Uterus (tissue), 4 donors: ENCODE data around the gene TFAP2B. TPM values are rescaled to one million over a fixed set of nuclear protein-coding genes. Genes with fewer than 3 reads are reported as not detected.

Source experiments
- DNase-seq, 2 donors: peaks; one replicate each; pipeline ENCODE4 v3.0.0-alpha.2; 2019 to 2020
- H3K27ac ChIP-seq, 2 donors: fragments of 200-600 bp; sonication (generic); 1 replicate in 1 of 2; 2 replicates in 1 of 2; pipeline ENCODE4 v1.5.1; 2016 to 2018
- H3K27me3 ChIP-seq, 2 donors: fragments of 200-600 bp; sonication (generic); one replicate each; pipeline ENCODE4 v1.5.1; 2018 to 2019; ENCODE audit warnings: control low read depth in 1 of 2
- H3K36me3 ChIP-seq, 2 donors: fragments of 200-600 bp; sonication (generic); one replicate each; pipeline ENCODE4 v1.5.1; 2019; ENCODE audit warnings: control low read depth in 1 of 2
- H3K4me1 ChIP-seq, 2 donors: fragments of 200-600 bp; sonication (generic); one replicate each; pipeline ENCODE4 v1.5.1; 2018 to 2019; ENCODE audit warnings: control low read depth in 1 of 2
- H3K4me3 ChIP-seq, 2 donors: fragments of 200-600 bp; sonication (generic); 1 replicate in 1 of 2; 2 replicates in 1 of 2; pipeline ENCODE4 v1.5.1; 2018 to 2019; ENCODE audit warnings: mild to moderate bottlenecking in 1 of 2
- H3K9me3 ChIP-seq, 2 donors: fragments of 200-600 bp; sonication (generic); one replicate each; pipeline ENCODE4 v1.5.1; 2019; ENCODE audit warnings: control low read depth in 1 of 2
- CTCF ChIP-seq, 4 experiments: fragments of 200-600 bp in 2 of 4; fragments of 450-650 bp in 2 of 4; sonication (generic) in 2 of 4; IDR thresholded peaks; one replicate each; pipeline ENCODE4 v1.5.1; 2016 to 2019; ENCODE audit warnings: antibody characterized with exemption in 4 of 4, mild to moderate bottlenecking in 2 of 4, moderate library complexity in 1 of 4
- POLR2A ChIP-seq, 2 donors: fragments of 450-650 bp; IDR thresholded peaks; one replicate each; pipeline ENCODE4 v1.6.1; 2016; ENCODE audit warnings: antibody characterized with exemption in 2 of 2, mild to moderate bottlenecking in 1 of 2, moderate library complexity in 1 of 2
- intact Hi-C: fragments of 100-400 bp; cut with DNase I; formaldehyde crosslinking; loops from one replicate; pipeline ENCODE4 v1.15.1; 2023; ENCODE audit warnings: low total_unique reads
- total RNA-seq, 4 donors: library from RNA; depleted of rRNA in 3 of 4; stranded (reverse); fragments of >200 nt in 3 of 4; gene quantifications; one replicate each; pipeline versions ENCODE4 v1.1.0 to v1.2.4, GENCODE V29; 2014 to 2023
- donor health status: DM: yes; HTN: yes; CAD: no.

Gene TFAP2B
- total RNA-seq, 4 donors from 2014 or later: 0.41 TPM; not detected in 3

DNA sequence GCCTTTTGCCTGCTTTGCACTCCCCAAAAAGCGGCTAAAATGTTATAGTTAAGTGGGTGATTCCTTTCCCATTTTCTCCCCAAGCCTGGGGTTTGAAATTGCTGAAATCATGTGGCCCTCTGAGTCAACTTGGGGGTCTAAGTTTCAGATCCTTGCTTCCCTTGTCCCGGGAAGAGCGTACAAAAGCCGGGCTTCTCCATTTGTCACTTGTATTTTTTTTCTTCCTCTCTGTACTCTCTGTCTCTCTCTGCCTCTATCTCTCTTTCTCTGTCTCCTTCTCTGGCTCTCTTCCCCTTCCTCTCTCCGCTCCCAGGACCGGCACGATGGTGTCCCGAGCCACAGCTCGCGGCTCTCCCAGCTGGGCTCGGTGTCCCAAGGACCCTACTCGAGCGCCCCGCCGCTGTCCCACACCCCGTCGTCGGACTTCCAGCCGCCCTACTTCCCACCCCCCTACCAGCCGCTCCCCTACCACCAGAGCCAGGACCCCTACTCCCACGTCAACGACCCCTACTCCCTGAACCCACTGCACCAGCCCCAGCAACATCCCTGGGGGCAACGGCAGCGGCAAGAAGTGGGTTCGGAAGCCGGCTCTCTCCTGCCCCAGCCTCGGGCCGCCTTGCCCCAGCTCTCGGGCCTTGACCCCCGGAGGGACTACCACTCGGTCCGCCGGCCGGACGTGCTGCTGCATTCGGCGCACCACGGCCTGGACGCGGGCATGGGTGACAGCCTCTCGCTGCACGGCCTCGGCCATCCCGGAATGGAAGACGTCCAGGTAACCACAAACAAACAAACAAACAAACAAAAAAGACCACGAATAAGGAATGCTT lies 4.6 kb downstream of the TFAP2B start:
- no peak for DNase-seq
- H3K36me3 ChIP-seq: no peaks in the 10 kb centered on the region
- intact Hi-C loops: no loop called here
- no peaks in the 10 kb centered on the region for H3K9me3 ChIP-seq
- H3K27me3 ChIP-seq: peaks cover 4 to 92% of the 10 kb centered on the region in 2 donors
- H3K4me1 ChIP-seq: peaks cover 0 to 7% of the 10 kb centered on the region in 2 donors
- no peak overlapping the region for H3K4me3 ChIP-seq
- TF ChIP-seq CTCF (IDR thresholded peaks at IDR 0.05) (no peak), POLR2A (IDR thresholded peaks at IDR 0.05) (no peak)
- no peak overlapping the region for H3K27ac ChIP-seq

GRCh38 chr6:50824552-50824951 lies 5.9 kb downstream of the TFAP2B start:
- H3K4me3 ChIP-seq: no peak overlapping the region
- H3K4me1 ChIP-seq: peaks cover 0 to 2% of the 10 kb centered on the region in 2 donors
- no peaks in the 10 kb centered on the region for H3K9me3 ChIP-seq
- no peaks in the 10 kb centered on the region for H3K36me3 ChIP-seq
- no peak for TF ChIP-seq CTCF (IDR thresholded peaks at IDR 0.05)
- no peak for TF ChIP-seq POLR2A (IDR thresholded peaks at IDR 0.05)
- intact Hi-C loops: no loop called here
- peaks cover 4 to 92% of the 10 kb centered on the region in 2 donors for H3K27me3 ChIP-seq
- no peak for DNase-seq
- no peak overlapping the region for H3K27ac ChIP-seq

DNA sequence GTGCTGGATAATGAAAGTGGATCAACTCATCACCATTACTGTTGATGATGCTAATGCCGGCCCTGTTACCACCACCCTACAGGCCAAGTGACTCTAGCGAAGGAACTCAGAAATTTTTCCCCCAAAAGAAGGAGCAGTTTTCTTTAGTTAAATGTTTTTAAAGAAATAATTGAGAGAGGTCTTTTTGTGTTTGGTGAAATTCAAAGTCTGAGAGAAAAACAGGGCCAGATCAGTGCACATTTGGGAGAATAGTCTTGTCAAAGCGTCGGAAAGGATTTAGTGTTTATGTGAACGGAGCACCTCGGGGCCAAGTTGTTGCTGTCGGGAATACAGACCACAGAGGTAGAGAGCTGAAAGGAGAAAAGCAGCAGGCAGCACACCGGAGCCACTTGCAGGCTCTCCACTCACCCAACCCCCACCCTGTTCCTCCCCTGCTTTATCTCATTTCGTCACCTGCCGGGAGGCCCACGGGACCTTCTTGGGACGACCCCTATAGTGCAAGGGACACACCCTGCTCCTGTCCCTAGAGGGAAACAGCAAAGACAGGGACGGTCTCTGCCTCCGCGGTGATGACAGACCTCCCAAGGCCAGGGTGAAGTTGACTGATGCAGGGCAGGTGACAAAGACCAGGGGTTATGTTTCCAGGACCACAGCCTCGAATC lies 6.8 kb downstream of the TFAP2B start:
- Histone ChIP-seq H3K27ac (no peak overlapping the region), H3K36me3 (no peaks in the 10 kb centered on the region), H3K27me3 (peaks cover 4 to 91% of the 10 kb centered on the region in 2 donors), H3K9me3 (no peaks in the 10 kb centered on the region), H3K4me1 (no peaks in the 10 kb centered on the region), H3K4me3 (no peak overlapping the region)
- TF ChIP-seq POLR2A (IDR thresholded peaks at IDR 0.05) (no peak), CTCF (IDR thresholded peaks at IDR 0.05) (no peak)
- no peak for DNase-seq
- intact Hi-C loops: no loop called here

GRCh38 chr6:50826037-50826761 lies 7.5 kb downstream of the TFAP2B start:
- intact Hi-C loops: no loop called here

More at GRCh38 chr6:50826037-50826761, 7.5 kb downstream of the TFAP2B start:
- no peak for TF ChIP-seq POLR2A (IDR thresholded peaks at IDR 0.05)
- TF ChIP-seq CTCF (IDR thresholded peaks at IDR 0.05): no peak
- no peak overlapping the region for H3K4me3 ChIP-seq
- no peaks in the 10 kb centered on the region for H3K4me1 ChIP-seq
- H3K27ac ChIP-seq: no peak overlapping the region
- DNase-seq: no peak
- peaks cover 4 to 85% of the 10 kb centered on the region in 2 donors for H3K27me3 ChIP-seq
- no peaks in the 10 kb centered on the region for H3K9me3 ChIP-seq
- H3K36me3 ChIP-seq: no peaks in the 10 kb centered on the region
